Dermis microvascular lymphatic vessel endothelial cell (primary cell): ENCODE data around the gene PDE3B. TPM values are rescaled to one million over a fixed set of nuclear protein-coding genes. Genes with fewer than 3 reads are reported as not detected.
"Not testable (repeated sequence)": the region's sequence is repeated elsewhere in the genome, so short reads cannot be mapped to it uniquely, and the experiment has no call there.

ENCODE experiments used
- DNase-seq, 2 donors: peaks; one replicate each; pipeline versions ENCODE4 v3.0.0 to v3.0.0-alpha.2; 2010; ENCODE audit warnings: low read depth in 2 of 2
- total RNA-seq: library from RNA; depleted of rRNA; stranded (reverse); fragments of >200 nt; gene quantifications from 2 replicates; pipeline ENCODE4 v1.2.1, GENCODE V29; 2014

PDE3B gene
- total RNA-seq, 1 donor from 2014 or later: 0.13 TPM

DNA sequence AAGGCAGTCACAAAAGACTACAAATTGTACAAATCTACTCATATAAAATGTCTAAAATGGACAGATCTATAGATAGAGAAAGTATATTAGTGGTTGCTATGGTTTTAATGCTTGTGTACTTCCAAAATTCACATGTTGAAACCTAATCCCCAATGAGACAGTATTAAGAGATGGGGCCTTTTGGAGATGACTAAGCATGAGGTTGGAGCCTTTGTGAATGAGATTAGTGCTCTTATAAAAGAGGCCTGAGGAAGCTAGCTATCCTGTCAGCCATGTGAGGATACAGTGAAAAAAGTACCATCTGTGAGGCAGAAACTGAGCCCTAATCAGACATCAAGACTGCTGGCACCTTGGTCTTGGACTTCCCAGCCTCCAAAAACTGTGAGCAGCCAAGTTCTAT is 165.9 kb downstream of the PDE3B start:
- no peak for DNase-seq

DNA sequence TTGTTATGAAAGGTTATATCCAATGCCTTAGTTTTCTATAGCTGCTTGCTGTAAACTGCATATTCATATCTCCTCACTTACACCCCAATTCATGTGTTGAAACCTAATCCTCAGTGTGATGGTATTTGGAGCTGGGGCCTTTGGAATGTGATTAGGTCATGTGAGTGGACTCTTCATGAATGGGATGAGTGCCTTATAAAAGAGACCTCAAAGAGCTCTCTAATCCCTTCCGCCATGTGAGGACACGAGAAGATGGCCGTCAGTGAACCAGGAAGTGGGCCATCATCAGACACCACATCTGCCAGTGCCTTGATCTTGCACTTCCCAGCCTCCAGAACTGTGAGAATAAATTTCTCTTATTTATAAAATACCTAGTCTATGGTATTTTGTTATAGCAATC is 169.2 kb downstream of the PDE3B start:
- no peak for DNase-seq

DNA sequence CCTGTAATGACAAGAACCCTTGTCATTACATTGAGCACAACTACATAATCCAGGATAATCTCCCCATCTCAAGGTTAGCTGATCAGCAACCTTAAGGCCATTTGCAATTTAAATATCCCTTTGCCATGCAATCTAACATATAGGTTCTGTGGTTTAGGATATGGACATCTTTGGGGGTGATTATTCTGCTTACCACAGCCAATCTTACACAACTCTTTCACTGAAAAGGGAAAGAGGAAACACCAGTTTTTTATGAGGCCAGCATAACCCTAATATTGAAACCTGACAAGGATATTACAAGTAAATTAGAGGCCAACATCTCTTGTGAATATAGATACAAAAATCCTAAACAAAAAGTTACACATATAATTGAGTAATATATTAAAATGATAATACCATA is 169.9 kb downstream of the PDE3B start:
- DNase-seq: no peak

DNA sequence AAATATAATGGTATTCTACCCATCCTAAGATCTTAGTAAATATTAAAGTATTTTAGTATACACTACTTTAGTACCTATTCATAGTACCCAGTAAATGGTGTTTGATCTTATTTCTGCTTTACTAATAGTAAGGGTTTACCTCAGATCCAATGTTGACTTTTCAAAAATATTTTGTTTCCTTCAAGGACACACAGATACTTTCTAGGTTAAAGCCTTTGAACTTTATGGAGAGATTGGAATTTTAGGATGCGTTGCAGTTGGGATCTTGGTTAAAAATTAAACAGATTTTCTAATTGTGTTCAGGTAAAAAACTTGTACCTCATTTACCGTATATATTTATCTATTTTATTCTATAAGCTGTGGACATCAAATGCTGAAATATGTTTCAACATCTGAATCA is 175.2 kb downstream of the PDE3B start:
- no peak for DNase-seq

DNA sequence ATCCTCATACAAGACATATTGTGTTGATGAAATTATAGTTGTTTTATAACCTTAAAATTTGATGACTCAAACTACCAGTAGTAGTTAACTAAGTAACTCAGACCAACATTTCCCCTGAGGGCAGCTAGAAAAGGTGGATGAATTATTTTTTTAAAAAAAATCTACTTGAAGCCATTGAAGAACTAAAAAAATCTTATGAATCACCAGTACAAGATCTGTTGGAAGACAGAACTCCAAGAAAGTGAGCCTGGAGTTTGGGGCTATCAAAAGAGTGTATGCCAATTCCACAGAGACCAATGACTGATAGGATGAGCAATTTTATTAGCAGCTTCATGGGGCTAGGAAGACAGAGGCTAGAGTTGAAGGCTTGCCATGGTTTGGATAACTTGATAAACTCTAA is 176.0 kb downstream of the PDE3B start:
- DNase-seq: no peak

DNA sequence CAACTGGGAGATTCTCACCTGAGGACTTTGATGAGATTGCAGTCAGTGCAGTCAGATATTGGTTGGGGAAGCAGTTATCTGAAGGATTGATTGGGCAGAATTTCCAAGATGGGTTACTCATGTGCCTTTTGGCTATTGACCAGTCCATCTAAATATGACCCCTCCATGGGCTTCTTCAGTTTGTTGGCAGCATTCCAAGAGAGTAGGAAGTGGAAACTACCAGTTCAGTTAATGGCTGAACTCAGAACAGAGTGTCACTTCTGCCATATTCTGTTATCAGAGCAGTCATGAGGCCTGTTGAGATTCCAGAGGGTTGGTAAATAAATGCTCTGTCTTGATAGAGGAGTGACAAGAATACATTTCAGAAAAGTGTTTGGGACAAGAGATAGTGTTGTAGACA is 177.4 kb downstream of the PDE3B start:
- no peak for DNase-seq

DNA sequence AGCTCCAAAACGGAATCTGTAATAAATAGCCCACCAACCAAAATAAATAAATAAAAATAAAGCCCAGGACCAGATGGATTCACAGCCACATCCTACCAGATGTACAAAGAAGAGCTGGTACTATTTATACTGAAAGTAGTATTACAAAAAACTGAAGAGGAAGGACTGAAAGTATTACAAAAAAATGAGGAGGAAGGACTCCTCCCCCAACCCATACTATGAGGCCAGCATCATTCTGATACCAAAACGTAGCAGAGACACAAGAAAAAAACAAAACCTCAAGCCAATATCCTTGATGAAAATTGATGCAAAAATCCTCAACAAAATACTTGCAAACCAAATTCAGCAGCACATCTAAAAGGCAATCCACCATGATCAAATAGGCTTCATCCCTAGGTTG is 183.0 kb downstream of the PDE3B start:
- no peak for DNase-seq

DNA sequence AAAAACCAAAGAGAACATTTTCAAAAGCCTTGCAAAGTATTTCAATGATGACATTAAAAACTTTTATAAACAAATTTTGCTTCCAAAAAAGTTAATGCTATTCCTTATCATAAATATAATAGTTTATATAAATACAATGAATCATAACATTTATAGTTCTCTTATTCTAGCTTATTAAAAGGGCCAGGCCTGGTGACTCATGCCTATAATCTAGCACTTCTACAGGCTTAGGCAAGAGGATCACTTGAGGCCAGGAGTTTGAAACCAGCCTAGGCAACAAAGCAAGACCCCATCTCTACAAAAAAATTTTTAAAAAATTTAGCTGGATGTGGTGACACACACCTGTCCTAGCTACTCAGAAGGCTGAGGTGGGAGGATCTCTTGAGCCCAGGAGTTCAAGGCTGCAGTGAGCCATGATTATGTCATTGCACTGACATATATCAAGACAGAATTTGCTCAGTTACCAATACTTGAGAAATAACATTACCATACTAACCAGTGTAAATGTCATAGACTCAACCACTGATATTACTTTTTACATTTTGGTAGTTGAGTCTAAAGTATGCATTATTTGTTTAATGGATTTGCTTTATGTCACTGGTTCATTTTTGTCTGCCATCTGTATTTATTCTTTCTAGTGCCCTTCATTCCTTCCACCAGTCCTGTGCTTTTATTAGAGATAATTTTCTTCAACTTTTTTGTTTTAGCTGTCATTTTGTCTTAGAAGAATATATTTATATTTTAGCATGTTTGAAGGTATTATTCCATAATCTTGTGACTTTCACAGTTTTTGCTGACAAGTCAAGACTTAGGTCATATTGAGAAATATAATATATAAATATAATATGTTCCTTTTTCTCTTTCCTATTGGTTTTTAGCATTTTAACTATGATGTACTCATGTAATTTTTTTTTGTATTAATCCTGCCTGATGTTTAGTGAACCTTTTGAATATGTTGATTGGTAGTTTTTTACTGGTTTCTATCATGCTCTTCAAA is 192.2 kb downstream of the PDE3B start:
- DNase-seq: no peak

DNA sequence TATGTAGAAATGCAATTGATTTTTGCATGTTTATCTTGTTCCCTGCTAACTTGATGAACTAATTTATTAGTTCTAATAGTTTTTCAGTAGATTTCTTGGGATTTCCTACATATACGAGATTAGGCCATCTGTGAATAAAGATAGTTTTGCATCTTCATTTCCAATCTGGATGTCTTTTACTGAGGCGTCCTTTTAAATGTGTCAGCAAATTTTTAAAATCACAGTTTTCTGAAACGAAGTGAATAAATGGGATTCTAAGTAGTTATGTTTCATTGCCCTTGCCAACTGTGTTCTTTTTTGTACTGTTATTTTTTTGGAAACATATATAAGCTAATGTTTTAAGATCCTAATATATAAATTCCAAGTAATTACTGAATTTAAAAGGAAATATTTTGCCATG is 198.4 kb downstream of the PDE3B start:
- no peak for DNase-seq

DNA sequence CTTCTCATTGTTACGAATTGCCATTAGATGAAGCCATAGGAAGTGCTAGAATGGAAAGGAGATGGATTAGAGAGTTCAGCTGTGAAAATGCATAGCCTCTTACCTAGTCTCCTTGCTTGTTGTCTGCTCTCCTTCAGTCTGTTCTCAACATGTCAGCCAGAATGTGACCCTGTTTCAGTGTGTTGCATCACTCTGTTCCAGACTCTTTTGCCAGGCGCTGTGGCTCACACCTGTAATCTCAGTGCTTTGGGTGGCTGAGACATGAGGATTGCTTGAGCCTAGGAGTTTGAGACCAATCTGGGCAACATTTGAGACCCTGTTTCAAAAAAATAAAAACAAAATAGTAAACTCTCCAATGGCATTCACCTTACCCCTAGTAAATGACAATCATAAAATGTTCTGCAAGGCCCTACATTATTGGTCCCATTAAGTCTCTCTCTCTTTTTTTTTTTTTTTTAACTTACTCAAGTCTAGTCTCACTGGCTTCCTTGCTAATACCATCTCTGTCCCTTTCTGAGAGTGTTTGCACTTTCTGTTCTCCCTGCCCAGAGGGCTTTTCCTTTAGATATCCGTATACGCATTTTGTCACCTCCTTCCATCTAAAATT is 209.1 kb downstream of the PDE3B start:
- DNase-seq: no peak

DNA sequence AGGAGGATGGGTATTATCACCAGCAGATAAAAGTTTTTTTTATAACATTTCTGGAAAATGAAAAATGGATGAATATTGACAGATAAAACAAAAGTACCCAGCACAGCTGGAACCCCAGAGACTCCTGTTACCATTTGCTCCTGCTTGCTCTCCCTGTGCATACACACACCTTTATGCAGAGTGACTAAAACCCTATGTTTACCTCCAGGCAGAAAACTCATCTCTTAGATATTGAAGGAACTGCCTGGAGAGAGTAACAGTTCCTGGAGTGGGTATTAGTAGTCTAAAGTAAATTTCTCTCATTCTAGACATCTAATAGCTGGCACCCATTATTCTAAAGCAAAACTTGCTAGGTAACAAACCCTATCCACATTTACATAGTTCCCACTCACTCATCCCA is 210.5 kb downstream of the PDE3B start:
- no peak for DNase-seq

DNA sequence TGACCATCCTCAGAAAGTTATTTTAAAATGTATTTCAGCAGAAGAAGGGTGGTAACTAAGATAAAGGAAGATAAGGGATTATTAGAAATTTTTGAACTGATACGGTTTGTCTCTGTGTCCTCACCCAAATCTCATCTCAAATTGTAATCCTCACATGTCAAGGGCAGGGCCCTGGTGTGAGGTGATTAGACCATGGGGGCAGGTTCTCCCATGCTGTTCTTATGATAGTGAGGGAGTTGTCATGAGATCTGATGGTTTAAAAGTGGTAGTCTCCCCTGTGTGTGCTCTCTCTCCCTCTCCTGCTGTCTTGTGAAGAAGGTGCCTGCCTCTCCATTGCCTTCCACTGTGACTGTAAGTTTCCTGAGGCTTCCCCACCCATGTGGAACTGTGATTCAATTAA is 212.3 kb downstream of the PDE3B start:
- no peak for DNase-seq

DNA sequence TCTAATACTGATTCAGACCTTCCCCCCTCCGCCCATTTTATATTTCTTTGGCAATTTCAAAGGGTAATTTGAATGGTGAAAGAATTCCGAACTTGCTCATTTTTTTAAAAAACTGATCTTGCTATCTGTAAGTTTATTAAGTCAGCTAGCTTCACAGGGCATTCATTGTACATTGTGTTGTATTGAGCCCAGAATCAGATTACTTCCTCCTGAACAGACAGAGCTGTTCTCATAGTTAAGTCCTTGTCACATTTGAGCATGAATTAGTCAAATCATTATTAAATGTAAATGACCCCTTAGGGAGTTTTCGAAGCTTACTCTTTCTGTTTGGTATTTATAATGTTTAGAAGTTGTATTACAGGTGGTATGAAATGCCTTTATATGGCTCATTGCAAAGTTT is 214.0 kb downstream of the PDE3B start:
- DNase-seq: no peak

DNA sequence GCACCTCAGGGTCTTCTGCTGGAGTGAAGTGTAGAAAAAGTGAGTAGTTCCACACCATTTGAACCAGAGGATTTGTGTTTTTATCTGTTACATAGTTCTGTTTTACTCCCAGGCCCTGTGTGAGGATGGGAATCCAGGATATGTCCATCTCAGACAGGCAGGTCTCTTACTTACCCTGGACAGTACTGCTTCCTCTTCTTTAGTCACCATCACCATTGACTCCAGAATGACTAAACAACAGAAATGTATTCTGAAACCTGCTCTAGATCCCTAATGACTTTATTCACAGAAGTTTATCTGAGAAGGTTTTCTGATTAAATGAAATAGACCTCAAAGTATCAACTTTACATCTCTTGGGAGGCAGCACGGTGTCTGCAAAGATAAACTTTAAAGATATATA is 214.8 kb downstream of the PDE3B start:
- DNase-seq: no peak

DNA sequence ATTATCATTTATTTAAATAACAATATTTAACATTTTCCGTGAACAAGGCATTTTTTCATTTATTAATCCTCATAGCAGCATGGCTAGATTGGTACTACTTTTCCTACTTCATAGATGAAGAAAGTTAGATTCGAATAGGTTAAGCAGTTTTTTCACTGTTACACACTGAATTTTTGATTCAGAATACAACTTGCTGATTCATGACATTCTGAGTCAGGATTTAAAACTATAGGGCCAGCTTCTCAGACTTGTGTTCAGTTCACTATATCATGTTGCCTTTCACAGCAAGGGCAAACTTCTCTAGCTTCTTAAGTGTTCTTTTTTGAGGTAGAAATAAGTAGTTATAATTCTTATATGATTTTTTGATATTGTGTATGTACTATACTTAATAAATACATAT is 216.9 kb downstream of the PDE3B start:
- no peak for DNase-seq

DNA sequence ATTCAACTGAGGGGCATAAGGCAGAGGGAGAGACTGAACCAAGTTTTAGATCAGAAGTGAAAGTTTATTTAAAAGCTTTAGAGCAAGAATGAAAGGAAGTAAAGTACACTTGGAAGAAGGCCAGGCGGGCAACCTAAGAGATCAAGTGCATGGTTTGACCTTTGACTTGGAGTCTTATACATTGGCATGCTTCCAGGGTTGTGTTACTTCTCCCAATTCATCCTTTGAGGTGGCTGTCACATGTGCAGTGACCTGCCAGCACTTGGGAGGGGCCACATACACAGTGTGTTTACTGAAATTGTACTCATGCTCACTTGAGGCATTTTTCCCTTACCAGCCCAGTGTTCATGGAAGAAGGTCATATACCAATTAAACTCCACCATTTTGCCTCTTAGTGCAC is 218.1 kb downstream of the PDE3B start:
- no peak for DNase-seq

DNA sequence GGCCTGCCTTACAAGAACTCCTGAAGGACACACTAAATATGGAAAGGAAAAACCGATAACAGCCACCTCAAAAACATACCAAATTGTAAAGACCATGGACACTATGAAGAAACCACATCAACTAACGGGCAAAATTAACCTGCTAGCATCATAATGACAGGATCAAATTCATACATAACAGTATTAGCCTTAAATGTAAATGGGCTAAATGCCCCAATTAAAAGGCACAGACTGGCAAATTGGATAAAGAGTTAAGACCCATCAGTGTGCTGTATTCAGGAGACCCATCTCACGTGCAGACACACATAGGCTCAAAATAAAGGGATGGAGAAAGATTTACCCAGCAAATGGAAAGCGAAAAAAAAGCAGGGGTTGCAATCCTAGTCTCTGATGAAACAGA is 220.2 kb downstream of the PDE3B start:
- DNase-seq: not testable (repeated sequence)

DNA sequence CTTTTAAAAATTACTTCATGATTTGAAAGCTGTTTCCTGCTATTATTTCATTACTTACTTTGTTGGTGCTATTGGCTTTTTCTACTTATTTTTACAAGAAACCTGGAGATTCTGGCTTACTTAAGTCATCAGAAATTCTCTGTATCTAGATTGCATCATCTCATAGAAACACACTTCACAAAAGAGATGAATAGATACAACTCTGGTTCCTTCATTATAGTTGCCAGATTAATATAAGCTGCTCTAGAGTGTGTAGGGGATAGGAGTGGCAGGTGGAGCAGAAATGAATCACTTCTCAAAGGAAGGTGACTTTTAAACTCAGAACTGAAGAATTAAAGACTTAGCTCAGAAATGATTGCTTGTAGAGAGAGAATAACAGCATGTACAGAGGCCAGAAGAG is 228.4 kb downstream of the PDE3B start:
- DNase-seq: no peak

DNA sequence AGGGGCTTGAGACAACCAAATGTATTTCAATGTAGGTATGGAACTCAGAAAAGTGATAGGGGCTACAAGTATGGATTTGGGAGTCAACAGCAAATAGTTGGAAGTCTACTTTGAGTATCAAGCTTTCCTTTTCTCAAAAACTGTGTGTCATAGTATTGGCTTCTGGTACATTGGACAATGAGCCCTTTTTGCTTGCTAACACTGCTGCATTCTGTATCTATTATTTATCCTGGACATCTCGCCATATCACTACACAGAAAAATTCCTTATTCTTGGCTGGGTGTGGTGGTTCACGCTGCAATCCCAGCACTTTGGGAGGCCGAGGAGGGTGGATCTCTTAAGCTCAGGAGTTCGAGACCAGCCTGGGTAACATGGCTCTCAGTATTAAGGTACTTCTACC is 230.0 kb downstream of the PDE3B start:
- DNase-seq: no peak

DNA sequence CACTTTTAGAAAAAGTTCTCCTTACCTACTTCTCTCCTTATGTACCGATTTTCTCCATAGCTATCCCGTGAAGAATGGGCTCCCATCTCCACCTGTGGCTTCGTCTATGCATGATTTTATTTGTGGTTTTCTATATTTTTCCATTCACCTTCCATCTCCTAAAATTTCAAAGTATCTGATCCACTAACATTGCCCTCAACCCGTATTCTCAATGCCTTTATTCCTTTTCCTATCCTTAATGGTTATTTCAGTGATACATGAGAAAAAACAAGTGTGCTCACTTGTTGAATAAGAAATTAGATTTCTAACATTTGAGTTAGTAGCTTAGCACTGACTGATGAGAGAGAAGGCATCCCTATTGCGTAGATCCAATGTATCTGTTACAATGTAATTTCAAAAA is 231.6 kb downstream of the PDE3B start:
- DNase-seq: no peak

DNA sequence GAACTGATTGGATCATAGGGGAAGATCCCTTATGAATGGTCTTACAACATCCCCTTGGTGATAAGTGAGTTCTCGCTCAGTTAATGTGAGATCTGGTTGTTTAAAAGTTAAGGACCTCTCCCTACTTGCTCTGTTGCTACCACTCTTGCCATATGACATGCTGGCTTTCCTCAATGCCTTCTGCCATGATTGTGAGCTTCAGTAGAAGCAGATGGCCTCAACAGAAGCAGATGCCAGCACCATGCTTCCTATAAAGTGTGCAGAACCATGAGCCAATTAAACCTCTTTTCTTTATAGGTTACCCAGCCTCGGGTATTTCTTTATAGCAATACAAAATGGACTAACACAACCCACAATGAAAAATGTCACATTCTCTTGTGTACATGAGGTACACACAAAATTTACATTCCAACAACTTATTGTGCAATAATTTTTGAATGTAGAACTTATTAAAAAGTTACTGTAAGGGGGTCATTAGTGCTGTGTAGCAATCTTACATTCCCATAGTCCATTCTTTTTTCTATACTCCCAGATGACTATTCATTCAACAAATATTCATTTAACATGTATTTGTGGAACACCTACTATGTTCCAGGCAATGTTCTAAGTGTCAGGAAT is 238.1 kb downstream of the PDE3B start:
- DNase-seq: no peak

DNA sequence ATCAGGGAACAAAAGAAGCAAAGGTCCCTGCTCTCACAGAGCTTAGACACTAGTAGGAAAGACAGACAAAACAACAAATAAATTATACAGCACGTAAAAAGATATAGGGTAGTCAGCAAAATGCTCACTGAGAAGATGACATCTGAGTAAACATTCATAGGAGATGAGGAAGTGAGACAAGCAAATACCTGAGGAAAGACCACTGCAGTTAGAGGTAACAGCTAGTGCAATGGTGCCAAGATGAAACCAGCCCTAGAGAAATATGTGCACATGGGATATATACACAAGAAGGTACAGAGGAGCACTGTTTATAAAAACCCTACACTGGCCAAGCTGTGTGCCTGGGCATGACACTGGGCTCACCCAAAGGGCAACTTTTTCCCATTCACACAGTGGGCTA is 238.6 kb downstream of the PDE3B start:
- no peak for DNase-seq

DNA sequence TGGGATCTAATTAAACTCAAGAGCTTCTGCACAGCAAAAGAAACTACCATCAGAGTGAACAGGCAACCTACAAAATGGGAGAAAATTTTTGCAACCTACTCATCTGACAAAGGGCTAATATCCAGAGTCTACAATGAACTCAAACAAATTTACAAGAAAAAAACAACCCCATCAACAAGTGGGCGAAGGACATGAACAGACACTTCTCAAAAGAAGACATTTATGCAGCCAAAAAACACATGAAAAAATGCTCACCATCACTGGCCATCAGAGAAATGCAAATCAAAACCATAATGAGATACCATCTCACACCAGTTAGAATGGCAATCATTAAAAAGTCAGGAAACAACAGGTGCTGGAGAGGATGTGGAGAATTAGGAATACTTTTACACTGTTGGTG is 240.1 kb downstream of the PDE3B start:
- not testable (repeated sequence) for DNase-seq
